Stimulated activated naive CD4-positive, alpha-beta T cell treated with Interleukin-2 at 50 U/mL for 16 hours (primary cell): ENCODE results near the gene AFMID.

Source experiments
- DNase-seq: peaks from one replicate; lab custom pipeline; 2025; lab: John Stamatoyannopoulos, UW

The AFMID gene

DNA sequence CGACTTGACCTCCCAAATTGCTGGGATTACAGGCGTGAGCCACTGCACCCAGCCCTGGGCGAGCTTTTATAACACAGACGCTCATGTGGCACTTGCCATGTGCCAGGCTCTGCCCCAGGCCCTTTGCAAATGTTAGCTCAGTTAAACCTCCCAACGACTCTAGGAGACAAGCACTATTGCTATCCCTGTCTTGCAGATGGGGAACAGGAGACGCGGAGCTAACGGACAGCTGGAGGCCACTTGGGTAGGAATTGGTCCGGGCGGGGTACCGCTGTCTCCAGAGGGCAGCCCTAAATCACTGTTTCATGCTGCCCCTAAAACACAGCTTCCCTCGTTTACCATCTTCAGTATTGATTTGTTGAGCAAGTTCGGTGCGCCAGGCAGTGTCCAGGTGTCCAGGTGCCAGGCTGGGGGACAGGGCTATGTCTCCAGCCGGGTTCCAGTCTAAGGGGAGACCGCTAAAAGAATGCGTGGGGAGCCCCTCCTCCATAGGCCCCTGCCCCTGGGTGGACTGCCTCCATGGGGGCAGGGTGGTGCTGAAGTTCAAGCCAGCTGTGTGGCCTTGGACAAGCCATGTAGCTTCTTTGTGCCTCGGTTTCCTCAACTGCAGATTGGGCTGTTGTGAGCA is 68.0 kb downstream of the AFMID start:
- no peak for DNase-seq

GRCh38 chr17:78255953-78256706 is 69.0 kb downstream of the AFMID start:
- no peak for DNase-seq

- no peak for DNase-seq
Observed at GRCh38 chr17:78256707-78257591, 69.8 kb downstream of the AFMID start.
